Stimulated activated CD4-positive, alpha-beta T cell treated with anti-CD3 and anti-CD28 coated beads, TNF-alpha, amount 100 ng/mL, for 48 hours (primary cell): Measurements from ENCODE around the gene RPL13.
"Not testable (repeated sequence)": the region's sequence is repeated elsewhere in the genome, so short reads cannot be mapped to it uniquely, and the experiment has no call there.

ENCODE experiments used
- DNase-seq, 3 donors: peaks; one replicate each; pipeline ENCODE4 v3.0.0-alpha.2; 2020; ENCODE audit warnings: low read depth in 3 of 3

Gene RPL13

DNA sequence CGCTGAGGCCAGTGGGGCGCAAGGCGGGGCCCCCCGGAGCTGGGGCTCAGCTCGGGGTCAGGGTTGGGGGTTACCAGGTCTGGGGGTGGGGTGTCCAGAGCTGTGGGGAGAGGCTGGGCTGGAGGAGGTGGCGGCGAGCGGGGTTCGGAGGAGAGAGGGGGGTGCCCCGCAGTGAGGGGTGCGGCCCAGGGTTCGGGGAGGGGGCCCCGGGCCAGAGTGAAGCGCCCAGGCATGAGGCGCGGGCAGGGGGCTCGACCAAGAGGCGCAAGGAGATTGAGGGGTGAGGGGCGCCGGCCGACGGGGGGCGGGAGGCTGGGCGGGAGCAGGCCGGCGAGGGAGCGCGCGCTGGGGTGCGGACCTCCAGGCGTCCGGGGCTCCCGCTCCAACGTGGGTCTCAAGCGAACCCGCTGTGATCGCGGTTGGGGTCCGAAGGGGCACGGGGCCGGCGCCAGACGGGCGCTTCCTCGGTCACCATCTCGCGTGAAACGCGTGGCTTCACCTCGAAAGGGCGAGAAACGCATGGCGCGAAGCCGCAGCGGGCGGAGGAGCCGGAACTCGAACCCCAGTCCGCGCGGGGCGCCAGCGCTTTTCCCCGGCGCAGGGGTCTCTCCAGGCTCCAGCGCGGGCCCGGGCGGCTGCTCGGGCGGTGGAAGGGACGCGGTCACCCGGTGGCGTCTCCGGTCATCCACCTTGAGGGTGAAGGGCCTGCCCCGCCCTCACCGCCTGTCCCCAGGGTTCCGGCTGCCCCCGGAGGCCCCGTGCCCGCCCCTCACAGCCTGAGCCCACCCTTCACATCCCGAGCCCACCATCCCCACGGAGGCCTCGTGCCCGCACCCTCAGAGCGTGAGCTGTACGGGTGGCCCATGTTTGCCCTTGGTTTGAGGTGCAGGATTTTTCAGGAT, 15.9 kb downstream of the RPL13 start:
- DNase-seq = no peak

GRCh38 chr16:89577055-89577759, 16.7 kb downstream of the RPL13 start:
- no peak for DNase-seq

DNA sequence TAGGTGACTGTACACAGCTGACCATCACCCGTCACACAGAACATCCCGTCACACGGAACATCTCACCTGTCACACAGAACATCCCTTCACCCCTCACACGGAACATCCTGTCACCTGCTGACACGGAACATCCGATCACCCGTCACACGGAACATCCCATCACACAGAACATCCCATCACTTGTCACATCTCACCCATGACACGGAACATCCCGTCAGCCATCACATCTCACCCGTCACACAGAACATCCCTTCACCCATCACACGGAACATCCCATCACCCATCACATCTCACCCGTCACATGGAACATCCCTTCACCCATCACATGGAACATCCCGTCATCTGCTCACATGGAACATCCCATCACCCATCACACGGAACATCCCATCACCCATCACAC, 18.9 kb downstream of the RPL13 start:
- no peak for DNase-seq

- DNase-seq = no peak
Measured at GRCh38 chr16:89581045-89581695, 20.7 kb downstream of the RPL13 start.

DNA sequence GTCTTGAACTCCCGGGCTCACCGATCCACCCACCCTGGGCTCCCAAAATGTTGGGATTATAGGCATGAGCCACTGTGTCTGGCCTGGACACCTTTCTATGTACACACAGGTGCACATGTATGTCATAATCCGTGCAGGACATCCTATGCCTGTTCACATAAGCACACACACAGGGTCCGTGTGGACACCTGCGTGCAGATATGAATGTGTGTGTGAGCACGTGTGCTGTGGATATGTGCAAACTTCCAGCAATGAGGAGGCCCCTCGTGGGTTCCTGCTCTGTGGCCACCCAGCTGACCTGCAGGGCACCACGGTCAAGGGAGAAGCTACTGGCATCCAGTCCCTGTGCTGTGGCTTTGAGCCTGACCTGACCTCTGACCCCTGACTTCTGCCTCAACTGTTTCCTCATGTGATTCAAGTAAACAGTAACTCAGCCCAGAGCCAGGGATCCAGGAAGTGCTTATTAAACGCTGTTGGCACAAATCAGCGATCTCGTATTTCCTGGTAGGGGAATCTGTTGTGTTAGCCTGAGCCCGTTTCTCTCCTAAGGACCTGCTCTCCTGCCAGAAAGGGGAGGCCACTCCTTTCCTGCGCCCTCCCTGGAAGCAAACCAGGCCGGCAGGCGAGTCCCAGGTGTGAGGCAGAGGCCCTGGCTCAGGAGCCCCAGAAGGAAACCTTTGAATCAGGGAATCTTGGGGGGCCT, 21.5 kb downstream of the RPL13 start:
- no peak for DNase-seq

DNA sequence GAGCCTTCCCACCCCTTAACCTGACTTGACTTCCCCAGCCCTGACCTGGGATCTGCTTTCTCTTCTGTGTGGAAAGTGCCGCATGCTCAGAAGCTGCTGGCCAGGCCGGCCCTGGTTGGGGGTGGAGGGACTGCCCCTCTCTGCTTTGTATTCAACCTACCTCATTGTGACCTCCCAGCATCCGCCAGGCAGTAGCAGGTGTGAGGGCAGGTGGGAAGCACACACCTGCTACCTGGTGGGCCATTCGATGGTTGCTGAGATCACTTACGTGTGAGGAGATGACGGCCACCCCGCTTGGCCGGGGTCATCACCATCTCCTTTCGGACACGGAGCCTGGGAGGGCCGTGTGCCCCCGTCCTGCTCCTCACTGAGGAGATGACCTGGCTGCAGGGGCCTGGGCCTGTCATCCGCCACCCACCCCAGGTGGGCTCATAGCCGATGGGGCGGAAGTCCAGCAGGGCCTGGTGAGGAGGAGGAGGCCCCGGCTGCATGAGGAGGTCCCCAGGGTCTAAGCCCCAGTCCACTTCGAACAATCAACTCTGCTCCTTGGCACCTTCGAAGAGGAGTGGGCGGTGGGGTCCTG, 22.2 kb downstream of the RPL13 start:
- no peak for DNase-seq

DNA sequence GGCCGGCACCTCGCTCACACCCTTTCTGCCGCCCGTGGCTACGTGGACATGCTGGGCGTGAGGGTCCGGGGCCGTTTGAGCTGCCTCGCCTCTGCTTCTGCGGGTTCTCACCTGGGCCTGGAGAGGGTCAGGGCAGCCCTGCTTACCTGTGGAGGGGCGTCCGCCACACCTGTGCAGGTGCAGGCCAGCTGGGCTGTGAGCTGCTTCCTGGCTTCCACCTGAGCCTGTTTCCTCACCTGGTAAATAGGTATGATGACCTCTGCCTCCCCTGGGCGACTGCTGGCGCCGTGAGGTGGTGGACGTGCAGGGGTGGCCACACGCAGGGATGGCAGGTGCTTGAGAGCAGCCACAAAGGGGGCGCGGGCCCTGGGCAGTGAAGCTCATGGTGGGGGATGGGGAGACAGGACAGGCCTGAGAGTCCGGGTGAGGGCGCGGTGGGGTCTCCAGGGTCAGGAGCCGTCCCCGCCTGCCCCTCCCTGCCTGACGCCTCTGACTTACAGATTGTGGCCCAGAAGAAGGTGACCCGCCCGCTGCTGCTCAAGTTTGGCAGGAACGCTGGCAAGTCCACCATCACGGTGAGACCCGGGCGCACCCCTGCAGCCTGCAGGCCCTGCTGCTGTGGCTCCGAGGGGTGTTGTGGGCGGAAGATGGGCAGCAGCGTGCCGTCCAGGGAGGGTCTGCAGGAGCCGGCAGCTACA, 22.9 kb downstream of the RPL13 start:
- DNase-seq = no peak

DNA sequence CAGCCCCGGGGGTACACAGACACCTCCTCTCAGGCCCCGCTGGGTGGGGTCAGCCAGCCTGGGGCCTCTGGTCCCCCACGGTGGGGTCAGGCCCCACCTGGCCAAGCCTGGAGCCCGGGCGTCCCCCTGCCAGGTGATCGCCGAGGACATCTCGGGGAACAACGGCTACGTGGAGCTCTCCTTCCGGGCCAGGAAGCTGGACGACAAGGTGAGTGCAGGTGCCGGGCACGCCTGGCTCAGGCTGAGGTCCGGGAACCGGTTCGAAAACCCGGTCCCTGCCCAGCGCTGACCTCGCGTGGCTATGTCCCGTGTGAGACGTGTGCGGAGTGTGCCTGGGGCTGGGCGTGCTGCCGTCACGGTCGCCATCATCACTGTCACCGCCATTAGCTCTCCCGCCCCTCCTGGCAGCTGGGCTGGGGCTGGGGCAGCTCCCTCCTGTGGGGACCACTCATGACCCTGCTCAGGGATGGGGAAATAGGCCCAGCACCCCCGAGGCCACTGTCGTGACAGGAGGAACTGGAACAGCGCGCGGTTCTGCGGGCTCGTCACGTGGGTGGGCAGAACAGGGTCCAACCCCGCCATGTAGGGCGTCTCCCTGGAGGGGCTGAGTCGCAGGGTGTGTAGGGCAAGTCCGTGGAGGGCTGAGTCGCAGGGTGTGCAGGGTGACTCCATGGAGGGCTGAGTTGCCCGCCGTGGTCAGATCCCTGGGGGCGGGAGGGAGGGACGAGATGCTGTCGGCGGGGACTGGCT, 23.6 kb downstream of the RPL13 start:
- no peak for DNase-seq

- no peak for DNase-seq
Measured at GRCh38 chr16:89584768-89585549, 24.5 kb downstream of the RPL13 start.

GRCh38 chr16:89586218-89586617, 25.7 kb downstream of the RPL13 start:
- DNase-seq = no peak

DNA sequence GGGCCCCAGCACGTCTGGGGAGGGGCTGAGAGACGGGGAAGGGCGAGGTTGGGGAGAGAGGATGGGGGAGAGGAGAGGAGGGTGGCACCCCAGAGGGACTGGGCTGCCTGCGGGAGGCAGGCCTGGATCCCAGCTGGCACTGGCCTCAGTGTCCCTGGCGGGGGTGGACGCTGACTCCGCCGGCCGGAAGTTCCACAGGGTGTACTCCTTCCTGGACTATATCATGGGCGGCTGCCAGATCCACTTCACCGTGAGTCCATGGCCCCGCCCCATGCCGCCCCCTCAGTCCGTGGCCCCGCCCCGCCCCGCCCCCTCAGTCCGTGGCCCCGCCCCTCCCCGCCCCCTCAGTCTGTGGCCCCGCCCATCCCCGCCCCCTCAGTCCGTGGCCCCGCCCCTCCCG, 26.4 kb downstream of the RPL13 start:
- no peak for DNase-seq

- DNase-seq = not testable (repeated sequence)
Measured at GRCh38 chr16:89587676-89588075, 27.2 kb downstream of the RPL13 start.

- DNase-seq = no peak
Measured at GRCh38 chr16:89588413-89589109, 28.1 kb downstream of the RPL13 start.

DNA sequence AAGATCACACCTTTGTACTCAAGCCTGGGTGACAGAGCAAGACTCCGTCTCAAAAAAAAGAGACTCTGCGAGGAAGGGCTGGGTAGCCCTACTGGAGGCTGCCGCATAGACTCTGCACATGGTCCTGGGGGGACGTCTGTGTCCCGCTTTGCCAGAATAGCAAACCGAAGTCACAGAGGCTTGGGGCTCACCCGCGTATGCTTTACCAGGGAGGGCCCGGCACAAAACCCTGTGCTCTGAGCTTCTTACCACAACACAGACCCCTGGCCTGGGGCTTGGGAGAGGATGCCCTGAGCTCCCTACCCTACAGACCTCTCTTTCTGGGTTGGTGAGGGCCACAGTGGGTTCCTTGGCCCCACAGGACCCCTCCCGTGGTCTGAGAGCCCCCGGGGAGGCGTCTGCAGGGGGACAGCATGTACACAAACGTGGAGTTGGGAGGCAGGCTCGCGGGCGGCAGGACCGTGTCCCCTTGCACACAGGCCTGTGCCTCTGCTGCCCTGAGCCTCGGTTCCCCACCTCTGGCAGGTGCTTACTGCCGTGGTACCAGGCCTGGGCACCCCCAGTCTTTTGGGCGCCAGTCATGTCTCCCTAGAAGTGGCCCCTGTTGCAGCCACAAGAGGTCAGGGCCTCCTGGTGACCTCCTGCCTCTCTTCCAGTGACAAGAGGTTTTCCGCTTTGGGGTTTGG, 28.9 kb downstream of the RPL13 start:
- no peak for DNase-seq

DNA sequence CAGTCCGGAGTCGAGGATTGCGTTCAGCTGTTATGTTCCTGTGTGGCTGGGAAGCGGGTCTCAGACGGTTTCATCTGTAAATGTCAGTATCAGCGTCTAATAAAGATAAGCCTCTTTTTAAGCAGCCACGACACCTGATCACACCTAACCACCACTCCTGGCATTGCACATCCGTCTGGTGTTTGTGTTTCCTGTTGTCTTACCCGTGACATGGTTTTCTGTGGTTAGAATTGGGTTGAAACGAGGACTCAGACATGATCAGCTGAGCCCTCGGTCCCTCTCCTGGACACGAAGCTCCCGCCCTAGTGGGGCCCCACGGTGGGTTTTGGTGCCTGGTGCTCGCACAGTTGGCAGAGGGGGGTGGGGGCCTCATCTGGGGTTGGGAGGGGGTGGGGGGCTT, 33.4 kb downstream of the RPL13 start:
- DNase-seq = no peak

DNA sequence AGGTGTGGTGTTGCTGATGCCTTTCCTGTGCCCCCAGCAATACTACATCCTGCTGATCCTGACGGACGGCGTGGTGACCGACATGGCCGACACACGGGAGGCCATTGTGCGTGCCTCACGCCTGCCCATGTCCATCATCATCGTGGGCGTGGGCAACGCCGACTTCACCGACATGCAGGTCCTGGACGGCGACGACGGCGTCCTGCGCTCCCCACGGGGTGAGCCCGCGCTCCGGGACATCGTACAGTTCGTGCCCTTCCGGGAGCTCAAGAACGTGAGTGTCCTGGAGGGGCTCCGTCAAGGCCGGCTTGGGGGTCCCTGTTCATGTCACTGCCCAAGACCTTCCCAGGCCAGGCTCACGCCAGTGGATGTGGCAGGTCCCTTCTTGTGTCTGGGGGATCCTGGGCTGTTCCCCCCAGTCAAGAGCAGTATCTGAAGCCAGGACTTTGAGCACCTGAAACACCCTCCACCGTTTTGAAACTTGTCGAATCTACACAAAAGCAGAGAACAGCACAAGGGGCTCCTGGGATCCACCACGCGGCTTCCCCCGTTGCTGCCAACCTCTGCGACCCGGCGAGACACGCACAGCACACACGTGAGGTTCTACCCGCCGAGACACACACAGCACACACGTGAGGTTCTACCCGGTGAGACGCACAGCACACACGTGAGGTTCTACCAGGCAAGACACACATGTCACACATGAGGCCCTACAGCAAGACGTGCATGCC, 35.0 kb downstream of the RPL13 start:
- DNase-seq = no peak

- DNase-seq = no peak
Measured at GRCh38 chr16:89596061-89596689, 35.7 kb downstream of the RPL13 start.
